D341Med (cell line): ENCODE results near the gene LRRC40.

Source experiments
- DNase-seq: peaks from one replicate; pipeline ENCODE4 v3.0.0; 2012; ENCODE audit warnings: low spot score

LRRC40 gene

DNA sequence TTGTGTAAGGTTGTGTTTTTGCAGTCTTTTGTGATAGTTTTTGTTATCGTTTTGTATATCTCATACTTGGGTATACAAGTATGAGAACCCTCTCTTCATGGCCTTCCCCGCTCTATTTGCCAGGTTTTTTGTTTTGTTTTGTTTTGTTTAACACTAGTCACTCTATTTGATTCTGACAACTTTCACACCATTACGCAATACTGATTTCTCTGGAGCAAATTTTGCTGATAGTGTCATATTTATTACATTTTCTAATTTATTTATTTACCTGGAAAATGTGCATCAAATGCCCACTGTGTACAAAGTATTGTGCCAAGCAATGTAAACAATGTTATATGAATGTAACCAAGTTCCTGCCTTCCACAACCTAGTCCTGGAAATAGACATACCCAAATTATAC lies 90.1 kb downstream of the LRRC40 start:
- no peak for DNase-seq

DNA sequence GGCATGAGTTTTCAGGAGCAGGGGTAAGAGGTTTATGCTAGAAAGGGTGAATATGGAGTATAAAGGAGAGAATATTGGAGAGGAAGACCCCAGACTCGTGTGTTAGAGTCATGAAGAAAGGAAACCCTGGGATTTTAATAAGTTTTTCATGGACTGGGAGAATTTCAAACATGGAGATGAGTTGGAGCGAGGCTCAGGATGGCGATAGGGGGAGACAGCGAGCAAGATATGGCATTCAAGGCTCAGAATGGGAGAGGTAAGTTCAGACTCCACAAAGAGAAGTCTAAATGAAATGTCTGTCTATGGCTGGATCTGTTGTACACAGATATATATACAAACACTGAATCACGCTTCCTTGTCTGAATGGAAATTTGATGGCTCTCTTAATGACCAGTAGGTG lies 92.5 kb downstream of the LRRC40 start:
- DNase-seq = no peak

DNA sequence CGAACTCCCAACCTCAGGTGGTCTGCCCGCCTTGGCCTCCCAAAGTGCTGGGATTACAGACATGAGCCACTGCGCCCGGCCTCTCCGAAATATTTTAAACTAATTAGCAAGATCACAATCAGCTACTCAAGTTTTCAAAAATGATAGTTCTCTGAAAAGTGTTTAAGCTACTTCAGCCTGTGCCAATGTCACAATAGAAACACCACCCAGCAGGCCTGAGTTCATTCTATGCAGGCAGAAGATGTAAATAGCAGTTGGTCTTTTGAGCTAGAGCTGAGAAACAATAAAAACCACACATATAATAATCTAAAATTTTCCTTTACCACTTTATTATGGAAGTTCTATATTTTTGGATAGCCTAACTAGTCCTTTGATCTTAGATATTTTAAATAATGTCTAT lies 96.1 kb downstream of the LRRC40 start:
- DNase-seq = no peak

DNA sequence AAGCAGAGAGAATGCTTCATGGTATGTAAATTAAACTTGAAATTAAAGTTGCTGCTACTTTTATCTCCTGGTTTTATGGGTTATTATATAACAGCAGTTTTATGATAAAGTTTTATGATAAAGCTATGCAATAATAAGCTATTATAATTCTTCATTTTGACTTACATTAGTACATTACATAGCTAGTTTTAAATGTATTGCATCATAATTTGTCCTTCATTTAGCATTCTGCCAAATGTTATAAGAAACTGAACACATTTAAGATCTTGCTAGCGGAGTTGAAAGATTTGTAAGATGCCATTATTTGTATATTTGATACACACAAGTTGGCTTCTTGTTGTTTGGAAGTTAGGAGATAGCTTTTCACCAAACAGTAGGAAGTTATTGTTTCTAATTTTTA lies 101.6 kb downstream of the LRRC40 start:
- DNase-seq = no peak

DNA sequence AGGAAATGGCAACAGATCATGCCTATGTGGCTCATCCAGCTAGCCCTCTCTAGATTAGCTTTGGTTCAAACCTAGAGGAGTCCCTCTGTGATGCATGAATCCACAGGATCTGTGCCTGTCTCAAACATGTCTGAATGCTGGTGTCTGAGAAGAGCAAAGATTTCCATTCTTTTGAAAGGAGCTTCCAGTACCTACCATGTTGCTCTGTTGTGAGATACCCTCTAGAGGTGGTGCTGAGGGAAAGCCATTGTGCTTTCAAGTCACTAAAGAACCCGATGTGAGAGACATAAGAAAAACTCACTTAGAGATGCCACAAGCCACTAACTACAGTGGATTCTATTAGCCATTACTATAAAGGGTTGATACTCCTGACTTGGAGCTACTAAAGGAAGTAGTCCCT lies 103.6 kb downstream of the LRRC40 start:
- no peak for DNase-seq

DNA sequence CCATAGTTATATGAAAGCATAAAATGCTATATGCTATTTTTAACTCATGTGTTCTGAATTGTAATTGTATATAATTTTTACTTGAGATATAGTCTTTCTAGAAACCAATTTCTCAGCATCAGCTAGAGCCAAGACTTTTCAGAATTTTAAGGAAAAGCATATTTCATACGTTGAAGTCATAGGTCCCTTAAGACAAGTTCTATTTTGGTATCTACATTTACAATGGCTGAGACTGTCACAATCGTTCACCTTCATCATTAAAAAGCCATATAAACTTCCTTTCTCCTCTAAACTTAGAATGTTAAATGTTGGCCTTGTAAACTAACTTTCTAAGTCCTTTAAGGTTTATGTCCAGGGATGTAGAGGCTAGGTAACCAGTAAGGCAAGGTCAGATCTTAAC lies 104.1 kb downstream of the LRRC40 start:
- DNase-seq = no peak
